Transverse colon (tissue), 4 donors: Measurements from ENCODE around the gene CAMK1. TPM values are rescaled to one million over a fixed set of nuclear protein-coding genes. Genes with fewer than 3 reads are reported as not detected.

Experiments used
- DNase-seq: peaks from one replicate; pipeline ENCODE4 v3.0.0-alpha.2; 2019
- H3K27ac ChIP-seq, 4 donors: fragments of 200-600 bp; sonication (generic); 2 replicates each; pipeline ENCODE4 v1.5.1; 2016 to 2018; ENCODE audit warnings: inconsistent platforms in 4 of 4
- H3K27me3 ChIP-seq: fragments of 200-600 bp; sonication (generic); 2 replicates; pipeline ENCODE4 v1.5.1; 2017; ENCODE audit warnings: inconsistent platforms
- H3K36me3 ChIP-seq, 4 donors: fragments of 200-600 bp; sonication (generic); 2 replicates each; pipeline ENCODE4 v1.5.1; 2017 to 2019; ENCODE audit warnings: inconsistent platforms in 4 of 4
- H3K4me1 ChIP-seq, 4 donors: fragments of 200-600 bp; sonication (generic); 2 replicates each; pipeline ENCODE4 v1.5.1; 2017 to 2020; ENCODE audit warnings: inconsistent platforms in 4 of 4
- H3K4me3 ChIP-seq, 4 donors: fragments of 200-600 bp; sonication (generic); 1 replicate in 1 of 4; 2 replicates in 3 of 4; pipeline versions ENCODE4 v1.5.1 to v1.6.1; 2017 to 2019; ENCODE audit warnings: inconsistent platforms in 4 of 4
- H3K9me3 ChIP-seq, 2 donors: fragments of 200-600 bp; sonication (generic); 2 replicates each; pipeline ENCODE4 v1.5.1; 2017 to 2019; ENCODE audit warnings: inconsistent platforms in 2 of 2
- CTCF ChIP-seq, 5 experiments: fragments of 200-600 bp in 3 of 5; fragments of 450-650 bp in 2 of 5; sonication (generic) in 3 of 5; IDR thresholded peaks; 1 replicate in 2 of 5; 2 replicates in 3 of 5; pipeline ENCODE4 v1.5.1; 2016 to 2017; ENCODE audit warnings: antibody characterized with exemption in 5 of 5, inconsistent platforms in 3 of 5, mild to moderate bottlenecking in 2 of 5, moderate library complexity in 1 of 5
- EP300 ChIP-seq: sonication (generic); formaldehyde crosslinking; IDR thresholded peaks from one replicate; pipeline ENCODE4 v1.6.1; 2017; ENCODE audit warnings: antibody characterized with exemption, low read depth
- POLR2A ChIP-seq: fragments of 450-650 bp; IDR thresholded peaks from one replicate; pipeline ENCODE4 v1.6.1; 2016; ENCODE audit warnings: antibody characterized with exemption, mild to moderate bottlenecking, moderate library complexity
- POLR2AphosphoS5 ChIP-seq, 3 donors: sonication (generic); formaldehyde crosslinking; IDR thresholded peaks; one replicate each; pipeline ENCODE4 v1.6.1; 2016; ENCODE audit warnings: antibody characterized with exemption in 3 of 3
- WGBS, 2 donors: methylation state at CpG; one replicate each; pipeline ENCODE4 v1.1.5; 2018; ENCODE audit warnings: low coverage in 1 of 2; 5-methylcytosine and 5-hydroxymethylcytosine counted together
- in situ Hi-C, 4 donors: fragments of 200-750 bp; cut with MboI; loops; one replicate each; pipeline versions ENCODE4 v1.15.0 to v1.15.1; 2017; ENCODE audit warnings: low sequenced_read_pairs in 3 of 4, low pct_ligation_motif_present in 1 of 4, low pct_unique_long_range_greater_than_20kb in 1 of 4
- intact Hi-C: fragments of 100-400 bp; cut with DNase I; formaldehyde crosslinking; loops from one replicate; pipeline ENCODE4 v1.15.1; 2023; ENCODE audit warnings: low total_unique reads
- total RNA-seq, 4 donors: library from RNA; depleted of rRNA; stranded (reverse); fragments of >200 nt; gene quantifications; one replicate each; pipeline ENCODE4 v1.1.0, GENCODE V29; 2016

Gene CAMK1
- total RNA-seq, 4 donors from 2014 or later: 5.6 to 45.0 (median 15.6) TPM

- Histone ChIP-seq H3K4me1 (peaks cover 0 to 12% (median 0%) of the 10 kb centered on the region in 4 donors), H3K27me3 (no peaks in the 10 kb centered on the region), H3K36me3 (no peaks in the 10 kb centered on the region), H3K9me3 (no peaks in the 10 kb centered on the region), H3K4me3 (no peak overlapping the region), H3K27ac (peak overlapping the region in 3 of 4 donors; percentile 26 to 47 (median 46))
- intact Hi-C loops (no loop called here), in situ Hi-C loops (no loop called here)
- 18 to 40% methylated on average over 1 to 4 of the region's 4 CpGs for WGBS, 2 donors
- TF ChIP-seq EP300 (no peak), POLR2A (no peak), CTCF (IDR thresholded peaks at IDR 0.05) (no peak), POLR2AphosphoS5 (IDR thresholded peaks at IDR 0.05) (no peak)
- DNase-seq: no peak
Measured at GRCh38 chr3:9715136-9715535, 54.6 kb downstream of the CAMK1 start.

DNA sequence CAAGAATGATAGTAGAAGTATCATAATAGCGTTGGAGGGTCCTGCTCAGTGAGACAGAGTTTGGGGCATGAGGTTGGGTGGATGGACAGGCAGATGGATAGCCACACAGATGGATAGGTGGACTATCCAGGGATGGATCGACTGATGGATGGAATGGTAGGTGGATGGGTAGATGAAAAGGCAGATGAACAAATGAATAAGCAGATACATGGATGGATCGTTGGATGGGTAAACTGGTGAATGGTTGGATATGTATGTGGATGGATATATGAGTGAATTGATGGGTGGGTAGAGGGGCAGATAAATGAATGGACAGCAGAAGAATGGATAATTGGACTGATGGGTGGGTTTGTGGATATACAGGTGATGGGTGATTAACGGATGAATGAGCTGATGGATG is 56.6 kb downstream of the CAMK1 start:
- DNase-seq: no peak
- Histone ChIP-seq H3K27ac (no peak overlapping the region), H3K36me3 (no peaks in the 10 kb centered on the region), H3K27me3 (no peaks in the 10 kb centered on the region), H3K9me3 (no peaks in the 10 kb centered on the region), H3K4me1 (peaks cover 0 to 12% (median 0%) of the 10 kb centered on the region in 4 donors), H3K4me3 (no peak overlapping the region)
- 79 to 93% methylated on average over 4 of the region's 4 CpGs for WGBS, 2 donors
- in situ Hi-C loops (no loop called here), intact Hi-C loops (no loop called here)
- no peak for TF ChIP-seq EP300
- TF ChIP-seq POLR2A: no peak
- no peak for TF ChIP-seq POLR2AphosphoS5 (IDR thresholded peaks at IDR 0.05)
- no peak for TF ChIP-seq CTCF (IDR thresholded peaks at IDR 0.05)

DNA sequence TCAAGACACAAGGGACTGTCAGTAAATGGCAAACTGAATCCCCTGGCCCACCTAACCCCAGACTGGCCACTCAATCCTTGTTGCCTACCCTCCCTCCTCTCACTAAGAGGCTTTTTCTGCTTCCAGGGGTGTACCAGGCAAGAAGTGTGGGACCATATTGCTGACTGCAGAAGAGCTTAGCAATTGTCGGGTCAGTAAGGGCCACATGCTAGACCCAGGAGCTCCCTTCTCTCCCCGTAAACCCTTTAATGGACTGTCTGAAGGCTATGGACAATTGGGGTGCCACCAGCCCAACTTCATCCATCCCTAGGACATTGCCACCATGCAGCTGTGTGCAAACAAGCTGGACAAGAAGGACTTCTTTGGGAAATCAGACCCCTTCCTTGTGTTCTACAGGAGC is 57.3 kb downstream of the CAMK1 start:
- 90% methylated on average over 2 of the region's 2 CpGs; no CpG with 5 or more reads in 1 of the 2 donors for WGBS, 2 donors
- H3K27ac ChIP-seq: no peak overlapping the region
- no peak for DNase-seq
- TF ChIP-seq EP300 (no peak), CTCF (IDR thresholded peaks at IDR 0.05) (no peak), POLR2A (no peak), POLR2AphosphoS5 (IDR thresholded peaks at IDR 0.05) (no peak)
- no peak overlapping the region for H3K4me3 ChIP-seq
- H3K36me3 ChIP-seq: no peaks in the 10 kb centered on the region
- intact Hi-C loops (no loop called here), in situ Hi-C loops (no loop called here)
- peaks cover 0 to 12% (median 0%) of the 10 kb centered on the region in 4 donors for H3K4me1 ChIP-seq
- no peaks in the 10 kb centered on the region for H3K9me3 ChIP-seq
- no peaks in the 10 kb centered on the region for H3K27me3 ChIP-seq

GRCh38 chr3:9710174-9710739 is 59.5 kb downstream of the CAMK1 start:
- DNase-seq: no peak
- in situ Hi-C loops (no loop called here), intact Hi-C loops (no loop called here)
- no peaks in the 10 kb centered on the region for H3K9me3 ChIP-seq
- H3K36me3 ChIP-seq: no peaks in the 10 kb centered on the region
- TF ChIP-seq POLR2AphosphoS5 (IDR thresholded peaks at IDR 0.05) (no peak), POLR2A (no peak), EP300 (no peak), CTCF (IDR thresholded peaks at IDR 0.05) (no peak)
- WGBS, 2 donors: 42 to 77% methylated on average over 1 to 3 of the region's 3 CpGs
- no peak overlapping the region for H3K27ac ChIP-seq
- H3K4me1 ChIP-seq: peaks cover 0 to 1% (median 0%) of the 10 kb centered on the region in 4 donors
- H3K4me3 ChIP-seq: no peak overlapping the region
- peaks cover under 1% of the 10 kb centered on the region for H3K27me3 ChIP-seq

Other genes with a start within 250 kb of the CAMK1 start
- under 1 TPM in 2 of 4 donors, not detected in 2; 0.14 to 0.32 TPM for gene LHFPL4, start 216.1 kb downstream of the CAMK1 start, total RNA-seq
- 10 to 100 TPM; 34.5 to 43.4 (median 40.4) TPM for gene MTMR14, start 120.4 kb downstream of the CAMK1 start, total RNA-seq
- gene CPNE9, start 66.1 kb downstream of the CAMK1 start, total RNA-seq: not detected
- 10 to 100 TPM in 3 of 4 donors, 1 to 10 TPM in 1; 9.4 to 18.7 (median 14.9) TPM for gene BRPF1, start 38.2 kb downstream of the CAMK1 start, total RNA-seq
- gene OGG1, start 20.0 kb downstream of the CAMK1 start, total RNA-seq: 10 to 100 TPM; 27.8 to 69.5 (median 39.7) TPM
- 100 to 1,000 TPM in 2 of 4 donors, 10 to 100 TPM in 2; 53.7 to 504 (median 92.0) TPM for gene TADA3, start 22.5 kb upstream of the CAMK1 start, total RNA-seq
- gene ARPC4, start 23.1 kb upstream of the CAMK1 start, total RNA-seq: 100 to 1,000 TPM; 104 to 189 (median 143) TPM
- gene TTLL3, start 40.3 kb upstream of the CAMK1 start, total RNA-seq: 100 to 1,000 TPM in 2 of 4 donors, 10 to 100 TPM in 2; 47.4 to 352 (median 154) TPM
- gene RPUSD3, start 74.1 kb upstream of the CAMK1 start, total RNA-seq: 10 to 100 TPM; 34.1 to 78.0 (median 43.9) TPM
- 10 to 100 TPM in 3 of 4 donors, under 1 TPM in 1; 1.00 to 50.5 (median 48.0) TPM for gene CIDEC, start 110.3 kb upstream of the CAMK1 start, total RNA-seq
- 10 to 100 TPM in 3 of 4 donors, 1 to 10 TPM in 1; 5.8 to 73.0 (median 28.5) TPM for gene JAGN1, start 120.7 kb upstream of the CAMK1 start, total RNA-seq
- 100 to 1,000 TPM in 2 of 4 donors, 10 to 100 TPM in 2; 81.5 to 178 (median 108) TPM for gene IL17RE, start 132.9 kb upstream of the CAMK1 start, total RNA-seq
- gene IL17RC, start 147.2 kb upstream of the CAMK1 start, total RNA-seq: 10 to 100 TPM; 61.1 to 74.4 (median 67.1) TPM
- gene CRELD1, start 163.9 kb upstream of the CAMK1 start, total RNA-seq: 10 to 100 TPM in 3 of 4 donors, 1 to 10 TPM in 1; 7.1 to 36.8 (median 18.9) TPM
- 1 to 10 TPM in 3 of 4 donors, under 1 TPM in 1; 0.20 to 3.0 (median 1.6) TPM for gene PRRT3, start 182.5 kb upstream of the CAMK1 start, total RNA-seq
- 10 to 100 TPM in 3 of 4 donors, 1 to 10 TPM in 1; 9.7 to 39.2 (median 23.5) TPM for gene EMC3, start 216.9 kb upstream of the CAMK1 start, total RNA-seq